A673 (cell line): ENCODE measurements around the gene GNAQ. TPM values are rescaled to one million over a fixed set of nuclear protein-coding genes. Genes with fewer than 3 reads are reported as not detected.

Source experiments
- BruUV-seq: library from RNA; stranded (reverse); fragments of 400-500 nt; replicated peaks from 2 replicates; lab custom pipeline; 2021; lab: Mats Ljungman, UMichigan
- CTCF ChIA-PET: fragments of 300-600 bp; sonication (Branson Sonifier 250); formaldehyde crosslinking; loops from one replicate; lab custom pipeline; 2022; ENCODE audit warnings: antibody characterized with exemption; lab: Charles Lee
- POLR2A ChIA-PET: fragments of 300-600 bp; sonication (Branson Sonifier 250); formaldehyde crosslinking; loops from one replicate; lab custom pipeline; 2022; ENCODE audit warnings: antibody characterized with exemption; ENCODE audit not compliant: low non-redundant PET; lab: Charles Lee
- DNase-seq: peaks from one replicate; pipeline ENCODE4 v3.0.0-alpha.2; 2015; ENCODE audit warnings: low spot score
- H3K27ac ChIP-seq: fragments of 200-600 bp; sonication (generic); 2 replicates; pipeline ENCODE4 v1.5.1; 2016; ENCODE audit warnings: mixed run types, low read depth, mild to moderate bottlenecking, mixed read lengths, antibody characterized with exemption, low read length; ENCODE audit not compliant: poor library complexity, severe bottlenecking
- H3K27me3 ChIP-seq: fragments of 200-600 bp; sonication (generic); replicated peaks from 2 replicates; pipeline ENCODE4 v1.6.1; 2017; ENCODE audit warnings: mixed run types, low read depth, mild to moderate bottlenecking, mixed read lengths, antibody characterized with exemption, low read length; ENCODE audit not compliant: insufficient read depth, poor library complexity
- H3K36me3 ChIP-seq: fragments of 200-600 bp; sonication (generic); 2 replicates; pipeline ENCODE4 v1.6.1; 2016; ENCODE audit warnings: mixed run types, mild to moderate bottlenecking, mixed read lengths, antibody characterized with exemption, low read length; ENCODE audit not compliant: insufficient read depth, poor library complexity, severe bottlenecking
- H3K4me1 ChIP-seq: fragments of 200-600 bp; sonication (generic); 2 replicates; pipeline ENCODE4 v1.6.1; 2017; ENCODE audit warnings: mixed run types, mild to moderate bottlenecking, mixed read lengths, antibody characterized with exemption, low read length; ENCODE audit not compliant: insufficient read depth, poor library complexity, severe bottlenecking
- H3K4me3 ChIP-seq: fragments of 200-600 bp; sonication (generic); 2 replicates; pipeline ENCODE4 v1.5.1; 2016; ENCODE audit warnings: low read depth, mixed run types, mild to moderate bottlenecking, mixed read lengths, low read length; ENCODE audit not compliant: poor library complexity, severe bottlenecking
- H3K9me3 ChIP-seq: fragments of 200-600 bp; sonication (generic); 2 replicates; pipeline ENCODE4 v1.6.1; 2016; ENCODE audit warnings: mixed run types, low read depth, mild to moderate bottlenecking, mixed read lengths, antibody characterized with exemption, low read length; ENCODE audit not compliant: poor library complexity, severe bottlenecking
- EZH2 ChIP-seq: fragments of 200-600 bp; sonication (generic); IDR thresholded peaks from 2 replicates; pipeline ENCODE4 v1.6.1; 2017; ENCODE audit warnings: borderline replicate concordance, low read depth, mild to moderate bottlenecking, mixed read lengths, antibody characterized with exemption, low read length; ENCODE audit not compliant: poor library complexity, severe bottlenecking
- intact Hi-C: fragments of 100-400 bp; cut with micrococcal nuclease; formaldehyde crosslinking; loops from one replicate; pipeline ENCODE4 v1.10.0; 2022; ENCODE audit not compliant: unreplicated experiment
- total RNA-seq: library from RNA; stranded (reverse); gene quantifications from 2 replicates; pipeline ENCODE4 v1.2.3, GENCODE V29; 2021
- TF ChIP-seq, protein P1 (sequence below): fragments of 300-800, 200-600 bp; sonication (generic); conservative IDR thresholded peaks from 2 replicates; pipeline ENCODE4 v1.5.1; 2017; ENCODE audit warnings: low read depth, mild to moderate bottlenecking, antibody characterized with exemption, low read length, moderate library complexity, mixed read lengths

The GNAQ gene
- total RNA-seq, 1 experiment from 2014 or later = 69.9 TPM

DNA sequence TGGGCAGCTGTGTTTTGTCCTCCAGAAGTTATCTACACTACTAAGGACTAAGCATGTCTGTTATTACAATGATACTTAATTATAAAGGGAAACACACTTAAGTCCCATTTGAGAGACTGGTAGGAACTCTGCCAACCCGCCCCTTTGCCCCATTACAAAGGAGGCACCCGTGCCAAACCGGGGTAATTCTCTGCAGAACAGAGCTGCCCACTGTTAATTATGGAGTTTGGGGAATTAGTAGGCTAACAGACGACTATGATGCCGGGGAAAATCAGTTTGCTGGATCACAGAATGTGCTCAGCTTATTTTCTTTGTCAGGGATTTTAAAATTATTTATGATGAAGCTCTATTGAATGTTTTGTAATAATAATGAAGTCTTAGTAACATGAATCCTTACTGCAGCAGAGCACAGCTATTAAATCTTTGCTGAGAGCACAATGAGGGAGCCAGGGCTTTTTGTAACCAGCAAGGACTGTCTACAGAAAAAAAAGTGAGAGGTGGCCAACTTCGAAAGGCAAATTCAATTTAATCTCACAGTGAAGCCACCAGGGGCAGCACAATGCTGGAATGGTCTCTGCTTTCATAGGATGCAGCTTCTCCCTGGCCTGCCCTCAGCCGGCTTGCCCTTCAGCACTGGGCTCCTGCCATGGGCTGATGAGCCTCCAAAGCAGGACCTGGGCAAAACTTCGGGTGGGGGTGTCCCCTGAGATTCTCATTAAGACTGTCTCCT lies 134.5 kb downstream of the GNAQ start:
- Histone ChIP-seq H3K4me1 (peaks cover 25% of the 10 kb centered on the region), H3K27ac (no peak overlapping the region), H3K9me3 (no peaks in the 10 kb centered on the region), H3K4me3 (no peak overlapping the region), H3K36me3 (no peaks in the 10 kb centered on the region), H3K27me3 (no peaks in the 10 kb centered on the region)
- no TSS peak for BruUV-seq
- intact Hi-C loops = loop anchor here (10.0 kb wide), 1 partner anchor 128 kb away; no protein-coding TSS in a partner anchor
- POLR2A ChIA-PET = no interaction called here
- CTCF ChIA-PET = interaction anchor here (0.6 to 1.3 kb wide), 3 partner anchors 8 to 137 kb away, joined by 3 to 4 read pairs (median 4); no protein-coding TSS in a partner anchor
- TF ChIP-seq, protein P1, sequence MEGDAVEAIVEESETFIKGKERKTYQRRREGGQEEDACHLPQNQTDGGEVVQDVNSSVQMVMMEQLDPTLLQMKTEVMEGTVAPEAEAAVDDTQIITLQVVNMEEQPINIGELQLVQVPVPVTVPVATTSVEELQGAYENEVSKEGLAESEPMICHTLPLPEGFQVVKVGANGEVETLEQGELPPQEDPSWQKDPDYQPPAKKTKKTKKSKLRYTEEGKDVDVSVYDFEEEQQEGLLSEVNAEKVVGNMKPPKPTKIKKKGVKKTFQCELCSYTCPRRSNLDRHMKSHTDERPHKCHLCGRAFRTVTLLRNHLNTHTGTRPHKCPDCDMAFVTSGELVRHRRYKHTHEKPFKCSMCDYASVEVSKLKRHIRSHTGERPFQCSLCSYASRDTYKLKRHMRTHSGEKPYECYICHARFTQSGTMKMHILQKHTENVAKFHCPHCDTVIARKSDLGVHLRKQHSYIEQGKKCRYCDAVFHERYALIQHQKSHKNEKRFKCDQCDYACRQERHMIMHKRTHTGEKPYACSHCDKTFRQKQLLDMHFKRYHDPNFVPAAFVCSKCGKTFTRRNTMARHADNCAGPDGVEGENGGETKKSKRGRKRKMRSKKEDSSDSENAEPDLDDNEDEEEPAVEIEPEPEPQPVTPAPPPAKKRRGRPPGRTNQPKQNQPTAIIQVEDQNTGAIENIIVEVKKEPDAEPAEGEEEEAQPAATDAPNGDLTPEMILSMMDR = peak; percentile 59
- TF ChIP-seq EZH2 = no peak
- DNase-seq = peak; percentile 65

- no peak for DNase-seq
- BruUV-seq = no TSS peak
- intact Hi-C loops = loop anchor here (10.0 kb wide), 1 partner anchor 128 kb away; no protein-coding TSS in a partner anchor
- ChIA-PET CTCF (interaction anchor here (0.6 to 1.3 kb wide), 3 partner anchors 8 to 138 kb away, joined by 3 to 4 read pairs (median 4); no protein-coding TSS in a partner anchor), POLR2A (no interaction called here)
- no peak overlapping the region for H3K4me3 ChIP-seq
- no peaks in the 10 kb centered on the region for H3K36me3 ChIP-seq
- no peaks in the 10 kb centered on the region for H3K9me3 ChIP-seq
- TF ChIP-seq, protein P1 = no peak
- TF ChIP-seq EZH2 = no peak
- no peak overlapping the region for H3K27ac ChIP-seq
- peaks cover 30% of the 10 kb centered on the region for H3K4me1 ChIP-seq
- H3K27me3 ChIP-seq = no peaks in the 10 kb centered on the region
Observed at GRCh38 chr9:77896269-77896937, 135.2 kb downstream of the GNAQ start.

DNA sequence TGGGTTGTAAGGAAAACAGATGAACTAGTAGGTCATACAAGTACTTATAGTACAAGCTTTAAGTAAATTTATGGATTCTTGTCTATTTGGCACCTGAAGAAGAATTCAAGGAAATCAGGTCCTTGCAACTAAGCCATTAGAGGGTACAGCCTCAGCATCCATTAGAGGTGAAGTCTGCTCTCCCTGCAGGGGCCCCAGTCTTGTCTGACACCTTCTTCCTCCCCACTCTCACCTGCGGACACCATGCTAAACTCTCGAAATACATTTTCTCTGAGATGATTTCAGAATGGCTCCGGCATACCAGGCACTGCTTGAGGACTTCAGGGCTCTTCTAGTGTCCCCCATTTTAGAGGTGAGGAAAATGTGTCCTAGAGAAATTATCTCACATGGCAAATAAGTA lies 137.9 kb downstream of the GNAQ start:
- intact Hi-C loops = loop anchor here (10.0 kb wide), 1 partner anchor 131 kb away; no protein-coding TSS in a partner anchor
- Histone ChIP-seq H3K9me3 (no peaks in the 10 kb centered on the region), H3K36me3 (no peaks in the 10 kb centered on the region), H3K4me1 (peaks cover 30% of the 10 kb centered on the region), H3K27ac (no peak overlapping the region), H3K27me3 (no peaks in the 10 kb centered on the region), H3K4me3 (no peak overlapping the region)
- no peak for DNase-seq
- ChIA-PET CTCF (no interaction called here), POLR2A (no interaction called here)
- no TSS peak for BruUV-seq
- no peak for TF ChIP-seq EZH2
- TF ChIP-seq, protein P1 = no peak
